ENCODE data around the gene NEK4.

NEK4 gene

GRCh38 chr3:52763466-52763865 lies 7.3 kb downstream of the NEK4 start:
- H3K4me1 ChIP-seq (ENCODE audit: control insufficient read depth, insufficient read depth, low read length) = no peaks in the 10 kb centered on the region
- H3K9me3 ChIP-seq (ENCODE audit: control insufficient read depth, insufficient read depth, low read depth, low read length) = no peaks in the 10 kb centered on the region
- CTCF ChIA-PET = interaction anchor here (0.7 kb wide), 1 partner anchor 193 kb away, joined by 3 read pairs; no protein-coding TSS in a partner anchor
- H3K4me3 ChIP-seq (ENCODE audit: low read depth, low read length) = no peak overlapping the region
- H3K27ac ChIP-seq (ENCODE audit: extremely low read depth, low read depth, low read length) = no peak overlapping the region
- POLR2A ChIA-PET = no interaction called here
- TF ChIP-seq ZNF354C (tag by site-specific recombination; IDR thresholded peaks at IDR 0.05; ENCODE audit: borderline replicate concordance, low read depth) (no peak), OSR2 (tag by site-specific recombination; IDR thresholded peaks at IDR 0.05) (no peak), ZNF394 (tag by site-specific recombination; IDR thresholded peaks at IDR 0.05; ENCODE audit: borderline replicate concordance) (no peak)
- peaks cover 33 to 94% of the 10 kb centered on the region in 2 experiments for H3K36me3 ChIP-seq (ENCODE audit: control insufficient read depth in 2 of 2, insufficient read depth in 1 of 2, low read length in 2 of 2)

- Histone ChIP-seq H3K9me3 (ENCODE audit: control insufficient read depth, insufficient read depth, low read depth, low read length) (no peaks in the 10 kb centered on the region), H3K36me3 (ENCODE audit: control insufficient read depth in 2 of 2, insufficient read depth in 1 of 2, low read length in 2 of 2) (peaks cover 26 to 89% of the 10 kb centered on the region in 2 experiments), H3K27ac (ENCODE audit: extremely low read depth, low read depth, low read length) (no peak overlapping the region), H3K4me3 (ENCODE audit: low read depth, low read length) (no peak overlapping the region), H3K4me1 (ENCODE audit: control insufficient read depth, insufficient read depth, low read length) (no peaks in the 10 kb centered on the region)
- ChIA-PET POLR2A (no interaction called here), CTCF (interaction anchor here (0.6 kb wide), 2 partner anchors 42 to 231 kb away, joined by 3 read pairs; no protein-coding TSS in a partner anchor)
- TF ChIP-seq ZNF324 (tag by site-specific recombination; IDR thresholded peaks at IDR 0.05) = no peak
- no peak for TF ChIP-seq WT1 (tag by site-specific recombination; IDR thresholded peaks at IDR 0.05)
- no peak for TF ChIP-seq ZNF513 (tag by site-specific recombination; IDR thresholded peaks at IDR 0.05)
- no peak for TF ChIP-seq ZNF549 (tag by site-specific recombination; IDR thresholded peaks at IDR 0.05)
- TF ChIP-seq SCRT1 (tag by site-specific recombination; IDR thresholded peaks at IDR 0.05; ENCODE audit: borderline replicate concordance) = no peak
- no peak for TF ChIP-seq ZNF354C (tag by site-specific recombination; IDR thresholded peaks at IDR 0.05; ENCODE audit: borderline replicate concordance, low read depth)
- TF ChIP-seq ZNF2 (tag by site-specific recombination; IDR thresholded peaks at IDR 0.05) = no peak
These were observed 14.6 kb downstream of the NEK4 start for GRCh38 chr3:52756141-52756540.

GRCh38 chr3:52754373-52754772 lies 16.4 kb downstream of the NEK4 start:
- Histone ChIP-seq H3K4me3 (ENCODE audit: low read depth, low read length) (no peak overlapping the region), H3K27ac (ENCODE audit: extremely low read depth, low read depth, low read length) (no peak overlapping the region), H3K4me1 (ENCODE audit: control insufficient read depth, insufficient read depth, low read length) (no peaks in the 10 kb centered on the region), H3K36me3 (ENCODE audit: control insufficient read depth in 2 of 2, insufficient read depth in 1 of 2, low read length in 2 of 2) (peaks cover 37 to 89% of the 10 kb centered on the region in 2 experiments), H3K9me3 (ENCODE audit: control insufficient read depth, insufficient read depth, low read depth, low read length) (no peaks in the 10 kb centered on the region)
- ChIA-PET CTCF (interaction anchor here (1.0 kb wide), 1 partner anchor 66 kb away, joined by 3 read pairs; no protein-coding TSS in a partner anchor), POLR2A (no interaction called here)
- no peak for TF ChIP-seq ZBTB11 (tag by site-specific recombination; conservative IDR thresholded peaks at IDR 0.05; ENCODE audit: low read depth)
- no peak for TF ChIP-seq SP7 (tag by site-specific recombination; IDR thresholded peaks at IDR 0.05)
- TF ChIP-seq ZNF488 (tag by site-specific recombination; IDR thresholded peaks at IDR 0.05) = no peak
- no peak for TF ChIP-seq ZSCAN23 (tag by site-specific recombination; IDR thresholded peaks at IDR 0.05)
- no peak for TF ChIP-seq ZNF302 (tag by site-specific recombination; IDR thresholded peaks at IDR 0.05; ENCODE audit: low read depth)
- no peak for TF ChIP-seq ZNF639 (tag by site-specific recombination; IDR thresholded peaks at IDR 0.05)
- no peak for TF ChIP-seq HOXA7 (CRISPR knock-in tag; IDR thresholded peaks at IDR 0.05; ENCODE audit: borderline replicate concordance)
- TF ChIP-seq ZNF701 (tag by site-specific recombination; IDR thresholded peaks at IDR 0.05) = no peak
- no peak for TF ChIP-seq BCL6B (tag by site-specific recombination; IDR thresholded peaks at IDR 0.05)
- TF ChIP-seq IKZF3 (tag by site-specific recombination; IDR thresholded peaks at IDR 0.05) = no peak
- no peak for TF ChIP-seq ZNF404 (tag by site-specific recombination; IDR thresholded peaks at IDR 0.05)
- no peak for TF ChIP-seq PBX3 (CRISPR knock-in tag; IDR thresholded peaks at IDR 0.05)
- TF ChIP-seq ZFP69B (tag by site-specific recombination; IDR thresholded peaks at IDR 0.05) = no peak
